ENCODE measurements around the gene ITPK1. TPM values are rescaled to one million over a fixed set of nuclear protein-coding genes. Genes with fewer than 3 reads are reported as not detected.

The ITPK1 gene
- total and polyA plus RNA-seq, 2 experiments from 2014 or later, result 33.0 to 42.9 TPM

DNA sequence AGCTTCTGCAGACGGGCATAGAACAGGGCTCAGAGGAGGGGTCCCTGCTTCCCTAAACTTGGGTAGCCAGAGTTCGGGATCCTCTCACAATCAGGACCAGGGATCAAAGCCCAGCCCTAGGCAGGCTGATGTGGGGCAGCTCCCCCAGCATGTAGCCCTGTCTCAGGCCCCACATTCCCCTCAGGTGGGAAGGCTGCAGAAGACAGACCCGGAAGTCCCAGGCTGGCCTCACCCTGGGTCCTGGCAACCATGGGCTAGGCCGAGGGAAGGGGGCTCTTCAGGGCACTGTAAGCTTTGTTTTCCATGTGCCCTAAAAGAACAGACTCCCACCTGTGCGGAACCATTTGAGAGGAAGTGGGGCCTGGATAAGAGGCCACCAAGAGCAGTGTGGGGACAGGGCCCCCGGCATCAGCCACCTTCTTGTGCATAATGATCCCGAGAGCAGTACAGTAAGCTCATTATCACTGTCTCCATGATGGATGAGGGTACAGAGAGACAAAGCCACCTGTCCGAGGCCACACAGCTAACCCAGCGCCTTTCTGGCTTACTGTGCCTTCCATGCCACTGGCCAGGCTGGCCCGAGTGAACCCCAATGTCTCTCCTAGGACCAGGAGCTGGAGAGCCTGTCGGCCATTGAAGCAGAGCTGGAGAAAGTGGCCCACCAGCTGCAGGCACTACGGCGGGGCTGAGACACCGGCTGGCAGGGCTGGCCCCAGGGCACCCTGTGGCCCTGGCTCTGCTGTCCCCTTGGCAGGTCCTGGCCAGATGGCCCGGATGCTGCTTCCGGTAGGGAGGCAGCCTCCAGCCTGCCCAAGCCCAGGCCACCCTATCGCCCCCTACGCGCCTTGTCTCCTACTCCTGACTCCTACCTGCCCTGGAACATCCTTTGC is 181.3 kb downstream of the ITPK1 start:
- no peak for DNase-seq (ENCODE audit: low read depth in 1 of 2, low spot score in 1 of 2)
- Histone ChIP-seq H3K27ac (no peak overlapping the region), H3K4me1 (ENCODE audit: low read depth) (no peaks in the 10 kb centered on the region), H3K9me3 (ENCODE audit: low read depth) (no peaks in the 10 kb centered on the region), H3K4me3 (no peak overlapping the region), H3K36me3 (no peaks in the 10 kb centered on the region), H3K27me3 (no peaks in the 10 kb centered on the region)
- TF ChIP-seq, protein P1, sequence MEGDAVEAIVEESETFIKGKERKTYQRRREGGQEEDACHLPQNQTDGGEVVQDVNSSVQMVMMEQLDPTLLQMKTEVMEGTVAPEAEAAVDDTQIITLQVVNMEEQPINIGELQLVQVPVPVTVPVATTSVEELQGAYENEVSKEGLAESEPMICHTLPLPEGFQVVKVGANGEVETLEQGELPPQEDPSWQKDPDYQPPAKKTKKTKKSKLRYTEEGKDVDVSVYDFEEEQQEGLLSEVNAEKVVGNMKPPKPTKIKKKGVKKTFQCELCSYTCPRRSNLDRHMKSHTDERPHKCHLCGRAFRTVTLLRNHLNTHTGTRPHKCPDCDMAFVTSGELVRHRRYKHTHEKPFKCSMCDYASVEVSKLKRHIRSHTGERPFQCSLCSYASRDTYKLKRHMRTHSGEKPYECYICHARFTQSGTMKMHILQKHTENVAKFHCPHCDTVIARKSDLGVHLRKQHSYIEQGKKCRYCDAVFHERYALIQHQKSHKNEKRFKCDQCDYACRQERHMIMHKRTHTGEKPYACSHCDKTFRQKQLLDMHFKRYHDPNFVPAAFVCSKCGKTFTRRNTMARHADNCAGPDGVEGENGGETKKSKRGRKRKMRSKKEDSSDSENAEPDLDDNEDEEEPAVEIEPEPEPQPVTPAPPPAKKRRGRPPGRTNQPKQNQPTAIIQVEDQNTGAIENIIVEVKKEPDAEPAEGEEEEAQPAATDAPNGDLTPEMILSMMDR (IDR thresholded peaks at IDR 0.05; ENCODE audit: low read depth, low read length), result no peak

DNA sequence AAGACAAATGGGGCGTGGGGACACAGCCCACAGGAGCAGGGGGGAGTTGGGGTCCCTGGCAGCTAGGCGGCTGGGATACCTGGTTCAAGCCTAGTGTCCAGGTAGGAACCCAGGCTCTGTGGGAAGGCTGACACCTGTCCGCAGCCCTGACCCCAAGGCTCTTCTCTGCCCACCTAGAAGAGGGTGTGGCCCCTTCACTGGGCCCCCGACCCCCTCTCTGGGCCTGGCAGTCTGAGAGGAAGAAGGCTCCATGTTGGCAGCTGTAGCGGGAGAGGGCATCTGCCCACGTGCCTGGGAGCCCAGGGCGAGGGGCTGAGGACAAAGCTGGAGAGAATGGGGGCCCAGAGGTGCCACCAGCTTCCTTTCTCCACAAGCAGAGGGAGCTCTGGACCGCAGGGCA is 182.2 kb downstream of the ITPK1 start:
- H3K27me3 ChIP-seq, result no peaks in the 10 kb centered on the region
- no peak overlapping the region for H3K4me3 ChIP-seq
- H3K9me3 ChIP-seq (ENCODE audit: low read depth), result no peaks in the 10 kb centered on the region
- no peak for DNase-seq (ENCODE audit: low read depth in 1 of 2, low spot score in 1 of 2)
- H3K36me3 ChIP-seq, result no peaks in the 10 kb centered on the region
- no peaks in the 10 kb centered on the region for H3K4me1 ChIP-seq (ENCODE audit: low read depth)
- no peak overlapping the region for H3K27ac ChIP-seq
- TF ChIP-seq, protein P1 (IDR thresholded peaks at IDR 0.05; ENCODE audit: low read depth, low read length), result no peak

DNA sequence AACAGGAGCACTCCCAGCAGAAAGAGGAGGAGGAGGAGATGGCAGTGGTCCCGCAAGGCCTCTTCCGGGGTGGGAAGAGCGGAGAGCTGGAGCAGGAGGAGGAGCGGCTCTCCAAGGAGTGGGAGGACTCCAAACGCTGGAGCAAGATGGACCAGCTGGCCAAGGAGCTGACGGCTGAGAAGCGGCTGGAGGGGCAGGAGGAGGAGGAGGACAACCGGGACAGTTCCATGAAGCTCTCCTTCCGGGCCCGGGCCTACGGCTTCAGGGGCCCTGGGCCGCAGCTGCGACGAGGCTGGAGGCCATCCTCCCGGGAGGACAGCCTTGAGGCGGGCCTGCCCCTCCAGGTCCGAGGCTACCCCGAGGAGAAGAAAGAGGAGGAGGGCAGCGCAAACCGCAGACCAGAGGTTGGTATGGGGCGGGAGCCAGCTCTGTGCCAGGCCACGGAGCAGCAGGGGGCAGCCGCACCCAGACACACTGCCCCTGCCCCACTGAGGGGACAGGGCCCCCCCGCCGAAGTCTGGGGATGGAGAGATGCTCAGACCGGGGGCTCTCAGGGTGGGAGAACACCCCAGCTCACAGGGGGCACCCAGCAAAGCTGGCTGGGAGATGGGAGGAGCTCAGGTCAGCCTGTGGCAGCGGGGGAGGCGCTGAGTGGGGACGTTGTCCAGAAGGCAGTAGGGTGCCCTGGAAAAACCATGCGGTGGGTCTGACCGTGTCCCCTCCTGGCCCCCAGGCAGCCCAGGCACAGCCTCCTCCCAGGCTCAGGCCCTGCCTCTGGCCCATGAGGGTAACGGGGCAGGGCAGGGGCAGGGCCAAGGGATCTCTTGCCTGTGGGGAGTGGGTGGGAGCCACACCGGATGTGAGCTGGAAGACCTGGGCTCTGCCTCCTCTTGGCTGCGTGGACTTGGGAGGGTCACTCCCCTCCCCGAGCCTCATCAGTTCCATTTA is 183.0 kb downstream of the ITPK1 start:
- no peaks in the 10 kb centered on the region for H3K36me3 ChIP-seq
- no peaks in the 10 kb centered on the region for H3K27me3 ChIP-seq
- H3K4me1 ChIP-seq (ENCODE audit: low read depth), result no peaks in the 10 kb centered on the region
- TF ChIP-seq, protein P1 (IDR thresholded peaks at IDR 0.05; ENCODE audit: low read depth, low read length), result no peak
- H3K9me3 ChIP-seq (ENCODE audit: low read depth), result no peaks in the 10 kb centered on the region
- no peak overlapping the region for H3K4me3 ChIP-seq
- no peak overlapping the region for H3K27ac ChIP-seq
- no peak for DNase-seq (ENCODE audit: low read depth in 1 of 2, low spot score in 1 of 2)

DNA sequence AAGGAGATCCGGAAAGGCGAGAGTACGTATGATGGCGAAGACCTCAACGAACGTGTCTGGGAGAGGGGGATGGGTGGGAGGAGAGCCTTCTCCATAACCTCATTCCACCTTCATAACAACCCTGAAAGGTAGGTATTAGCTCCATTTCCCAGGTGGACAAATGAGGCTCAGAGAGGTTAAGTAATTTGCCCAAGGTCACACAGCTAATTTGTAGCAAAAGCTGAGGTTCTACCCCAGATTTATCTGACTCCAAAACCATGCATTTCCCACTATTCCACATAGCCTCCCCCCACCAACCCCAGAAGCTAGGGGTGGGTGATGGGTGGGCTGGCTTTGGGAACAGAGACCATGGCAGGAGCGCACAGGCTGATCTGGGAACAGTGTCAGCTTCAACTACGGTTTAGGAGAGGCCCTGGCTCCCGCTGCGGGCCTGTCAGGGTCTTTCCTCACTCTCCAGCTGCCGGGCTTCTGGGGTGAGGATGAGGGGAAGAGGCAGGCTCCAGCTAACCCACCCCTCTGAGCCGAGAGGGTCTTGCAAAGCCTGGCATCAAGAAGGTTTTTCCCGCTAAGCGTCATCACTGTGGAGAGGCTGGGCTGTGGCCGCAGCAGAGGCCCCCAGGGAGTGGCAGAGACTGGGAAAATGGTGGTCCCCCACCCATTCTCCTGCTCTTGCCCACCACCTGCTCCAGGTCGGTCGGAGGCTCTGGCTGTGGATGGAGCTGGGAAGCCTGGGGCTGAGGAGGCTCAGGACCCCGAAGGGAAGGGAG is 183.9 kb downstream of the ITPK1 start:
- H3K36me3 ChIP-seq, result no peaks in the 10 kb centered on the region
- no peak for DNase-seq (ENCODE audit: low read depth in 1 of 2, low spot score in 1 of 2)
- TF ChIP-seq, protein P1 (IDR thresholded peaks at IDR 0.05; ENCODE audit: low read depth, low read length), result no peak
- no peaks in the 10 kb centered on the region for H3K9me3 ChIP-seq (ENCODE audit: low read depth)
- no peak overlapping the region for H3K27ac ChIP-seq
- no peak overlapping the region for H3K4me3 ChIP-seq
- H3K4me1 ChIP-seq (ENCODE audit: low read depth), result no peaks in the 10 kb centered on the region
- H3K27me3 ChIP-seq, result no peaks in the 10 kb centered on the region
